Ammon's horn (tissue), 1 donor: ENCODE data around the gene DDX17.

Experiments used
- DNase-seq: peaks from one replicate; pipeline ENCODE4 v3.0.0-alpha.2; 2016; ENCODE audit warnings: low spot score

Gene DDX17

GRCh38 chr22:38506118-38506962, at the start of gene DDX17:
DDX17 (minus strand) TSS chr22:38506311.
- DNase-seq = peak; percentile 100

GRCh38 chr22:38554281-38554680, 48.2 kb upstream of the DDX17 start:
- no peak for DNase-seq

DNA sequence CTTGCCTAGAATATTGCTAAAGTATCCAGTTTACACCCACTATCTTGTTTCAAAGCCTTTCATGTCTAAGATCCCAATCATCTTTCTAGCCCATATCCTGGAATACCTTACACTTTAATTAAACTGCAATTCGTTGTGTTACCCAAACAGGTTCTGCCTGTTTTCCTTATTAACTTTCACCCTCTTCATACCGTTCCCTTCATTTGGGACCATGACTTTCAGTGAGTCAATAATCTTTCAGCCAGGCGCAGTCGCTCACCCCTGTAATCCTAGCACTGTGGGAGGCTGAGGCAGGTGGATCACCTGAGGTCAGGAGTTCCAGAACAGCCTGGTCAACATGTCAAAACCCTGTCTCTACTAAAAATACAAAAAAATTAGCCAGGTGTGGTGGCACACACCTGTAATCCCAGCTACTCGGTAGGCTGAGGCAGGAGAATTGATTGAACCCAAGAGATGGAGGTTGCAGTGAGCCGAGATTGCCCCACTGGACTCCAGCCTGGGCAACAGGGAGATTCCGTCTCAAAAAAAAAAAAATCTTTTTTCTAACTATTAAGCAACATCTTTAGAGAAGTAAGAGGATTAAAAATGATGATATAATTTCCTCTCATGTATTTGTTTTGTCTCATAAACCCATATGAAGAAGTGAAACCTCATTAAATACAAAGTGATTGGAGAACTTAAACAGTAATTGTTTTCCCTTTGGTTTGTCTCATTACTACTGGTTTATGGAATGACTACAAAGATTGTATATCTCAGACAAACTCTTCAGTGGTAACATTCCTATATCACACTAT, 43.2 kb upstream of the DDX17 start:
- DNase-seq = no peak

- DNase-seq = no peak
Measured at GRCh38 chr22:38540701-38541100, 34.6 kb upstream of the DDX17 start.

DNA sequence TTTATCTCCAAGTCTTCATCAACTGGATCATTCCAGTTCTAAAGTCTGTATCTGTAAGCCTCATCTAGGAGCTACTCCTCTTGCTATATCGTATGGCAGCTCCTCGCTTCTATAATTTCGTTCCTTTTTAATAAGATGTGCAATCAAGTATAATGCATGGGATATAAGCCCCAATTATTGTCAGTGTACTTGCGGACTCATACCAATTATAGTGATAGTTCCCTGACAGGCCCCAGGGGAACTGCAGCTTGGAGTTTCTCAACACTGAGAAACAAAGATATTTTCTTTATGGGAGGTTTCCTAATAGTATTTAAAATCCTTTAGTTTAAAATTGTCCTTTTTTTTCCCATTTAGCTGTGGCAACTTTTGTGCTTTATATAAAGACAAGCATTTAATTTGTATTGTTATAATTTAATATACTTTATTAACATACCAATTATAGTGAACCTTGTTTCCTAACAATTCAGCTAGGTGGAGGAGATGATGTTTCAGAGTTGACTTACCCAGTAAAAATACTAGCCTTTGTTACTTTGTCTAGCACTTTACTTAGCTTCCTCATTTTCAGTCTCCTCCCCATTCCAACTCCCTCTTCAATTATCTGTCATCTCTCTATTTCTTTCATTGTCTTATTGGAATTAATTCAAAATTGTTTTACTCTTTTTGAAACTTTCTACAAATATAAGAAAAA, 25.3 kb upstream of the DDX17 start:
- DNase-seq = no peak

- no peak for DNase-seq
Measured at GRCh38 chr22:38524429-38524828, 18.3 kb upstream of the DDX17 start.

GRCh38 chr22:38523479-38523878, 17.4 kb upstream of the DDX17 start:
- no peak for DNase-seq

GRCh38 chr22:38523029-38523428, 16.9 kb upstream of the DDX17 start:
- no peak for DNase-seq

DNA sequence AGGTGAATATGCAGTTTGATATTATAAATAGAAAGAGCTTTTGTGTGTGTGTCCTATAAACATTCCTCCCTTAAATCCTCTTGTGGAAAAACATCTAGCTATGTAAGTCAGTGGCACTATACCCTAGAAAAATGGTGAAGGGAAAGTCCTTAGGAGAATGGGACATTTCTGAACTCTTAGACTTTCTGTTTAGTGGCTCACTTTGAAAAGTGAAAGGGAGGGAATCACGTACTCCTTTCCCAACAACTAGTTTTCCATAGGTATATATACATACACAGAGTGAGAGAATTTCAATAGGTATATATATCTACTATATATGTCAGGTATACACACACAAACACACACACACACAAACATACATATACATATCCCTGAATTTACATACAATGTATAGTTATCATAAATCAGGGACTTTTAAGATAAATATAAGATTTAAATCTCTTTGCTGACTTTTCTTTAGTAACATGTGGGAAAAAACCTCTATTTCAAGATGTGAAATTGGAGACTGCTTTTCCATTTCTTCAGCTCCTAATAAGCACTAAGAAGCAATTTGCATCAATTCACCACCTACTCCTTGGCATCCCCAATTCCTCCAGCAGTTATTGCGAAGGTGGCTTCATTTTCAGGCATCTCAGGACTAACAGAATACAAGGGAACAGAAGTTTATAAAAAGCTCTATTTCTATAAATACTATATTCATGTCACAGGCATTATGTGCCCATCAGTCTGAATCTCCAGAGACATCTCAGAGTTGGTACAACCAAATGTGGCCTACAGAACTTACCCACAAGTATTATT, 13.5 kb upstream of the DDX17 start:
- DNase-seq = no peak

GRCh38 chr22:38518620-38519019, 12.5 kb upstream of the DDX17 start:
- no peak for DNase-seq

DNA sequence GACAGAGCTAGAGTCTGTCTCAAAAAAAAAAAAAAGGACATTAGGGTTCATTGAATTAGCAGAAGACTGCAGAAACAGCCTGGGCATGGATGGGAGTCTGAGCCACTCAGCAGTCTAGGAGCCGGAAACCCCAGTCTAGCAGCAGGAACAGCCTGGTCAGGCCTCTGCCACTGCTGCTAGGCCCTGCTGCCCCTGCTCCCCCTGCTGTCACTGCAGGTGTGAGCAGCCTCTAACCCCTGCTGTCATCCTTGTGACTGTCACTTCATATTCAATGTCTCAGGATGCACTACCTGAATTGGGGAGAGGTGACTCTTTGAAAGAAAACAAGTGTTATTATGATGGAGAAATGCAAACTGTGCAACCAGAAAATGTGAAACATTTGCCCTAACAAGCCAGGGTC, 7.0 kb upstream of the DDX17 start:
- no peak for DNase-seq

DNA sequence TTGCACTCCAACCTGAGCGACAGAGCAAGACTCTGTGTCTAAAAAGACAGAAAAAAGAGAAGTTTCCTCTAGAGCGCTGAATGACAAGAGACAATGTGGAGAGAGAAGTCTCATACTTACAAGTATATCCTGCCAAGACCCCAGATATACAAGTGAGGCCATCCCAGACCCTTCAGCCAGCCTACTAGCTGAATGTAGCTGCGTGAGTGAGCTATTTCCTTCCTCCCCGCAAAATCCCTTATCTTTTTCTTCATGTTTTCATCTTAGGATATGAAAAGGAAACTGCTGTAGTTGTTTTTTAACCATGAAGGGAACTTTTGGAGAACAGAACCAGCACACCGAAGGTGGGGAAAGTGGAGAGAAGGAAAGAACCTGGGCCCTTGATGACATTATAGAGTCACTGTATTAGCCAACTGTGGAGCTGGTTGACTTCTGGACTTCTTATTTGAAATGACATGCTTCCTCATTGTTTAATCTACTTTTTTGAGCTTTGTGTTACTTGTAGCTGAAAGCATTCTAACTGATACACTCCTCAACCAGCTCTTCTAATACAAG, 4.4 kb upstream of the DDX17 start:
- no peak for DNase-seq

GRCh38 chr22:38505541-38506117, 482 bp downstream of the DDX17 start:
- DNase-seq = peak; percentile 73

DNA sequence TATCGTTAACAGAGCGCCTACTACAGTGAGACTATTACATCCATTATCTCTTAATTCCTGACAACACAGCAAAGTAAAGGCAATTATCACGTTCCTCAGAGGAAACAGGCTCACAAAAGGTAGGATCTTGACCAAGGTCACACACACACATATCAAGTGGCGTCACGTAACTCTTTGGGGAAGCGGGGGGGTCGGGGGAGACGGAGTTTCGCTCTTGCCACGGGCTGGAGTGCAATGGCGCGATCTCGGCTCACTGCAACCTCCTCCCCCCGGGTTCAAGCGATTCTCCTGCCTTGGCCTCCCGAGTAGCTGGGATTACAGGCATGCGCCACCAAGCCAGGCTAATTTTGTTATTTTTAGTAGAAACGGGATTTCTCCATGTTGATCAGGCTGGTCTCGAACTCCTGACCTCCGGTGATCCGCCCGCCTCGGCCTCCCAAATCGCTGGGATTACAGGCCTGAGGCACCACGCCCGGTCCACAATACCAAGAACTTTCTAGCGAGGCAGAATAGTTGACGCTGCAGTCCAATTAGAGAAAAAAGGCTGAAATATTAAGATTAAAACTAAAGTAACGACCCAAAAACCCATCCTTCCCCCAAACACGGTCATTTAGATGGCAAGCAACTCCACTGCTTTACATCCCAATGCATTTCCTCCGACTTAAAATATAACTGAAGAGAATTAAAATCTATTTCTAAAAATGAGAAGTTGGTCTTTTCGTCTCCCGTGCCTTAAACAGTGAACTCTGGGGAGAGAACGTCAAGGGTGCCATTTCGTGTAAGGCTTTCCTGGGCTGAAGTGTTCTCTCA, 1.2 kb downstream of the DDX17 start:
- DNase-seq = no peak

- DNase-seq = no peak
Measured at GRCh38 chr22:38503021-38503420, 3.1 kb downstream of the DDX17 start.

- no peak for DNase-seq
Measured at GRCh38 chr22:38501797-38502672, 4.1 kb downstream of the DDX17 start.

DNA sequence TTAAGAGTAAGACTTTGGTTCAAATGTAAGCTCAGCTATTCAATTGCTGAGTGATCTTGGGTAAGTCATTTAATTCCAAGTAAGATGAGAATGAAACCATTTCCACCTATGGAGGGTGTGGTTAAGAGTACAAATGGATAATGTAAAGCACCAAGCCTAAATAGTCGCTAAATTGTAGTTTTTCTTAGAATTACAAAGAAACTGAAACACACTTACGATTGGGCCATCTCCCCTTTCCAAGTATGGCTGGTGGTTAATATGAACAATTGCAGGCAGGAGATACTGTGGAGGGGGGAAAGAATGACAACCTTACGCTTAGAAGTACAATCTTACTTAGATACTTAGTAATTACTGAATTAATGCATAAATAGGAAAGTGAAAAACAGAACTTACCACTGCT, 8.2 kb downstream of the DDX17 start:
- no peak for DNase-seq

DNA sequence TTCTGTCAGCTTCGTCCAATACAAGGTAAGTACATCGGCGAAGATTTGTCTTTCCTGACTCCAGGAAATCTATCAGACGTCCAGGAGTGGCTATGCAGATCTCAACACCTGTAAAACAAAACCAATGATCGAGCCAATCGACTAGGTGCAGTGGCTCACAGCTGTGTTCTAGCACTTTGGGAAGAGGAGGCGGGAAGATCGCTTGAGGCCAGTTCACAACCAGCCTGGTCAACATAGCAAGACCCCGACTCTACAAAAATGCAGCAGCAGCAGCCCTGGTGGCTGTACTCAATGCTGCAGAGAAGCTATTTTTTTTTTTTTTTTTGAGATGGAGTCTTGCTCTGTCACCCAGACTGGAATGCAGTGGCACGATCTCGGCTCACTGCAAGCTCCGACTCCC, 11.2 kb downstream of the DDX17 start:
- DNase-seq = no peak

DNA sequence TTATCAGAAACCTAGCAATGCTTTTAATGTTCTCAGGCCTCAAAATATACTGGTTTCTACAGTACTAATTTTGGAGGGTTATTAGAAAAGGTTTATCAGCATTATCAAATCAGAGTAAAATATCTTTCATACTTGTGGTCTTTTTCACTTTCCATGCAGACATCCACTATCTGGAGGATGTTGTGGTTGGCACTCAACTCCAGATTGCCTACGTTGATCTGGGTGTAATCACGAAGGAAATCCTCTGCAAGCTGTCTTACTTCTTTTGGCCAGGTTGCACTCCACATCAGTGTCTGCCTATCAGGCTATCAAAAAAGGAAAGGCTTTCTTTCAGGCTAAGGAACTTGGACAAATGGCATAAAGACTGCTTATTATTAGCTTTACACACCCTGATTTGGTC, 11.6 kb downstream of the DDX17 start:
- DNase-seq = no peak
